Smooth muscle cell of the brain vasculature (primary cell): ENCODE results near the gene RAD51B.

Source experiments
- DNase-seq: peaks from one replicate; pipeline ENCODE4 v3.0.0-alpha.2; 2012; ENCODE audit warnings: low read depth, low spot score

The RAD51B gene

GRCh38 chr14:68627868-68628604 lies 808.5 kb downstream of the RAD51B start:
- DNase-seq = no peak

- no peak for DNase-seq
Measured at GRCh38 chr14:68628605-68629310, 809.2 kb downstream of the RAD51B start.

- no peak for DNase-seq
Measured at GRCh38 chr14:68630081-68630571, 810.5 kb downstream of the RAD51B start.

GRCh38 chr14:68630611-68631393 lies 811.2 kb downstream of the RAD51B start:
- no peak for DNase-seq

GRCh38 chr14:68631394-68632053 lies 811.9 kb downstream of the RAD51B start:
- DNase-seq = no peak

- DNase-seq = no peak
Measured at GRCh38 chr14:68632054-68632895, 812.7 kb downstream of the RAD51B start.

GRCh38 chr14:68633131-68633991 lies 813.8 kb downstream of the RAD51B start:
- DNase-seq = peak; percentile 78

- no peak for DNase-seq
Measured at GRCh38 chr14:68634332-68634731, 814.8 kb downstream of the RAD51B start.

GRCh38 chr14:68634874-68635595 lies 815.5 kb downstream of the RAD51B start:
- no peak for DNase-seq

GRCh38 chr14:68636597-68636996 lies 817.0 kb downstream of the RAD51B start:
- DNase-seq = no peak

- DNase-seq = no peak
Measured at GRCh38 chr14:68637106-68638021, 817.8 kb downstream of the RAD51B start.

GRCh38 chr14:68638141-68638999 lies 818.8 kb downstream of the RAD51B start:
- DNase-seq = no peak

- DNase-seq = no peak
Measured at GRCh38 chr14:68639000-68639757, 819.6 kb downstream of the RAD51B start.

- DNase-seq = no peak
Measured at GRCh38 chr14:68639758-68640574, 820.4 kb downstream of the RAD51B start.

GRCh38 chr14:68643673-68644072 lies 824.1 kb downstream of the RAD51B start:
- DNase-seq = no peak
